GM21360 (cell line): ENCODE data around the gene ATP6V1D.
"Not testable (repeated sequence)": the region's sequence is repeated elsewhere in the genome, so short reads cannot be mapped to it uniquely, and the experiment has no call there.

Source experiments
- ATAC-seq: cut with Tn5 transposase; IDR thresholded peaks from one replicate; pipeline ENCODE4 v1.9.1; 2021; ENCODE audit warnings: mild to moderate bottlenecking, moderate library complexity; ENCODE audit not compliant: unreplicated experiment

ATP6V1D gene

GRCh38 chr14:67371247-67372148, 11.9 kb upstream of the ATP6V1D start:
- no peak for ATAC-seq

GRCh38 chr14:67370830-67371229, 11.2 kb upstream of the ATP6V1D start:
- ATAC-seq, result no peak

- ATAC-seq, result no peak
Measured at GRCh38 chr14:67365476-67365875, 5.9 kb upstream of the ATP6V1D start.

GRCh38 chr14:67360470-67361206, 1.0 kb upstream of the ATP6V1D start:
- ATAC-seq, result peak; percentile 23

GRCh38 chr14:67358924-67359774, 455 bp downstream of the ATP6V1D start:
- ATAC-seq, result no peak

GRCh38 chr14:67357969-67358354, 1.6 kb downstream of the ATP6V1D start:
- ATAC-seq, result no peak

GRCh38 chr14:67357186-67357968, 2.2 kb downstream of the ATP6V1D start:
- no peak for ATAC-seq

- no peak for ATAC-seq
Measured at GRCh38 chr14:67352055-67352454, 7.5 kb downstream of the ATP6V1D start.

- no peak for ATAC-seq
Measured at GRCh38 chr14:67345583-67345982, 14.0 kb downstream of the ATP6V1D start.

- no peak for ATAC-seq
Measured at GRCh38 chr14:67343601-67344230, 15.9 kb downstream of the ATP6V1D start.

- not testable (repeated sequence) for ATAC-seq
Measured at GRCh38 chr14:67341231-67341630, 18.4 kb downstream of the ATP6V1D start.

- ATAC-seq, result no peak
Measured at GRCh38 chr14:67335781-67336180, 23.8 kb downstream of the ATP6V1D start.

- ATAC-seq, result no peak
Measured at GRCh38 chr14:67332468-67332867, 27.1 kb downstream of the ATP6V1D start.

GRCh38 chr14:67331368-67332125, 28.1 kb downstream of the ATP6V1D start:
- ATAC-seq, result no peak

- not testable (repeated sequence) for ATAC-seq
Measured at GRCh38 chr14:67329666-67330065, 29.9 kb downstream of the ATP6V1D start.

- no peak for ATAC-seq
Measured at GRCh38 chr14:67319142-67319541, 40.5 kb downstream of the ATP6V1D start.

- ATAC-seq, result no peak
Measured at GRCh38 chr14:67317822-67318221, 41.8 kb downstream of the ATP6V1D start.

- no peak for ATAC-seq
Measured at GRCh38 chr14:67313153-67313552, 46.5 kb downstream of the ATP6V1D start.

- no peak for ATAC-seq
Measured at GRCh38 chr14:67311868-67312267, 47.7 kb downstream of the ATP6V1D start.
